NCI-H526 treated with DMSO at 0.1 percent for 48 hours (cell line): ENCODE results near the gene CELSR2.
"Not testable (repeated sequence)": the region's sequence is repeated elsewhere in the genome, so short reads cannot be mapped to it uniquely, and the experiment has no call there.

Experiments
- DNase-seq: peaks from one replicate; lab custom pipeline; 2025; lab: John Stamatoyannopoulos, UW

CELSR2 gene

GRCh38 chr1:109301874-109302273 lies 52.5 kb downstream of the CELSR2 start:
- no peak for DNase-seq

GRCh38 chr1:109304226-109304920 lies 55.0 kb downstream of the CELSR2 start:
- DNase-seq = no peak

GRCh38 chr1:109305991-109306390 lies 56.7 kb downstream of the CELSR2 start:
- not testable (repeated sequence) for DNase-seq

- DNase-seq = no peak
Measured at GRCh38 chr1:109306832-109307273, 57.5 kb downstream of the CELSR2 start, which contains the start of gene MYBPHL. MYBPHL (minus strand) TSS chr1:109307011; CDS start chr1:109306991, 20 bp downstream.

- DNase-seq = no peak
Measured at GRCh38 chr1:109307274-109308021, 58.1 kb downstream of the CELSR2 start.

DNA sequence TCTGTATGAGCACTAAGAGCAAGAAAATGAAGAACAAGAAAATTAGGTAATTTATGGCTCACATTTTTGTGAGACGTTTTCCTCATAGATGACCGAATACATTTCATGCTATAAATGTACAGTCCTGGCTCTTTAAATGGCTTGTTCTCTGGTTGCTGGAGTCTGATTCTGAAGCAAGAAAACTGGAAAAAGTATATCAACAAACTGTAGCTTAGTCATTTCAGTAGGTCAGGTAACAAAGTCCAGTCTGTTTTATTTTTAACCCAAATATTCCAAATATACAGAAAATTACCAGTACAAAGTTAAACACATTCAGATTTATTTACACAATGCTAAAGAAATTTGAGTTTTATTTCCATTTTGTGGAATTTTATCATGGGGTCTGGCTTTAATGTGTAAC lies 60.0 kb downstream of the CELSR2 start:
- DNase-seq = no peak

DNA sequence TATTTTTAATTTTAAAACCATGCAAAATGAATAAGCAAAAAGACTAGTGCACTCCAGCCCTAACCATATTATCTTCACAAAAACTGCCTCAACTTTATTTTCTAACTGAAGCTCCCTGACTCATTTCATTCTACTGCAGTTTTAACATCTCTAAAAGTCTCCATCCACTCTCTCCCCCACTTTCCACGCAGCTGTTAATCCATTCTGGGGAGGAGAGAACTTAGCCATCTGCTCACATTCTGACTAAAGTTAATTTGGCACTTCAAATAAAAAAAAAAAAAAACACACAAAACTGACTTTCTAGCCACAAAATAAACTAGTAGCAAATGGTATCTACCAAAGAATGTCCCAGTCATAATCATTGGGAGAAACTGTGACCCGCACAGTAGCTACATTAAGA lies 62.9 kb downstream of the CELSR2 start:
- no peak for DNase-seq

DNA sequence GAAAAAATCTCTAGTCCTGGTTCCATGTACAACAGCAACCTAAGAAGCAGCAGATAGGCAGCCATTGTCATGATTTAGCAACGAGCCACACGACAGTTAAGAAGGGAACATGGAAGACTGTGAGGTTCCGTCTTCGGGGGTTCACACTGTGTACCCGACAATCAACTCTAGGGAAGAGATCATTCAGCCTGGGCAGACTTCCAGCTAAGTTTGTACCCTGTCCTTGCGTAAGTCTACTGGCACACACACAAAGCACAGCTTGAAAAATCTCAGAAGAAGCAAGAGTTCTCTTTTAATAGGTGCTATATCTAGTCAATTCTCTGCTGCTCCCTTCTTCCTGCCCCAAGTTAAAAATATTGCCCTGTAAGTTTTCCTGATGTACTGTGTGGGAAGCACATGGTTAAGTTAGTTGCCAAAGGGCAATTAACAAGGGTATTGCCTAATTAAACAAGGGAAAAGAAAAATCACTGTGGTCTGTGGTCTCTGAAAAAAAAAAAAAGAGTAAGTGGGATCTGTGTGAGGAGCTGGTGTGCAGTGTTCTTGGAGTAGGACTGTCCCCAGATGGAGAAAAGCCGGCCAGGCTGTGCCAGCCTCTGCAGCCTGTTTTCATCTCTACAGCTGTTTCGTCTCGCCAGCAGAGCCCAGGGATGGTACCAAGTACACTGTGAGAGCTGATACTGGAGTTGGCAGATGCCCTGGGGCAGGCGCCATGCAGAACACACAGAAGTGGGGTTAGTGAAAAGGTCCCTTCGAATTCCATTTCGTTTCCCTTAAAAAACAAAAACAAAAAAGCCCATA lies 63.8 kb downstream of the CELSR2 start:
- DNase-seq = no peak

DNA sequence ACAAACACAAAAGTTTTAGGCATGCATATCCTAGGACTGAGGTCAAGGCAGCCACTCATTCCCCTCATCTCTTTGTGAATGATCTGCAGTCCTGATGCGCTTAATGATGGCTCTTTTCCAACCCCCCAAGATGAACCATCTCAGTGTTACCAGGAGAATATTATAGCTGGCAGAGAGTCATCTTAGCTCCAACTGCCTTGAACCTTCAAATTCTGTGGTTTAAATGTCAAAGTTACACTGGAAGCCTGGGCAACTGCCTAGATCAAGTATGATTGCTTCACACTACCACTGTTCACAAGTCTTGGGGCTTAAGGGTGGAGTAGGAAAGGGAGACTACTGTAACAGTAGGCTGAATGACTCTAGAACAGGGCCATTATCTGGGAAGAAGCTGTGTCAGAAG lies 65.5 kb downstream of the CELSR2 start:
- no peak for DNase-seq

- no peak for DNase-seq
Measured at GRCh38 chr1:109315288-109315687, 65.9 kb downstream of the CELSR2 start.

- no peak for DNase-seq
Measured at GRCh38 chr1:109316506-109316905, 67.2 kb downstream of the CELSR2 start.

DNA sequence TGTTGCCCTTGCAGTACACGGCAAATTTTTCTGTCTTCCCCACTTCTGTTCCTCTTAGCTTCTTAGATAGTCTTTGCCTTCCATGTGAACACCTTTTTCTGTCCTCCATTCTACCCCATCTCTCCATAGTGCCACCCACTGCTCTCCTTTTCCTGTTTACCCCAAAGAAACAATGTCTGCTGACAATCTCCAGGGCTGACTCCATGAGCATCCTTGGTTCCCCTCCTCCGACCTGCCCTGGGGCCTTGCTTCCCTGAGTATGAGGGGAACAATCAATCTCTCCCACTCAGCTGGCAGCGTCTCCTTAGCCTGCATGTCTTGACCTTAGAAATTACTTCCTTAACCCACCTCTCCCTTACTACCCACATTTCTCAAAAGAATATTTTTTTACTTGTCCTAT lies 69.8 kb downstream of the CELSR2 start:
- DNase-seq = no peak

DNA sequence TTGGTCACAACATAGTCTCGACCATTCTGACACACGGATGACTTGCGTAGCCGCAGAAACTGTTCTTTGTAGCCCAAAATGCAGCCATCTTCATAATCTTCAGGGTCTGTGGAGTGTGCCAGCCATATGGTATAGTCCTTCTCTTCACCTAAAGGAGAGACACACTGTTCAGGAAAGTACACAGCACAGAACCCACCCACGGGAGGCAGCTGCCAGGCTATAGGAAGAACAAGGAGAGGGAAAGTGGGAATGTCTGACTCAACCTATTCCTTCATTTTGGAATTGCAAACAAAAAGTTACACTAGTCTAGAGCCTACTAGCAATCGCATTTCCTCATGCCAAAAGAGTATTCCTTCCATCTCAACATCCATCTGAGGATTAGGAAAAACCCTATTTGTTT lies 73.6 kb downstream of the CELSR2 start:
- no peak for DNase-seq
